Measurements from ENCODE around the gene TMBIM4.
"Not testable (repeated sequence)": the region's sequence is repeated elsewhere in the genome, so short reads cannot be mapped to it uniquely, and the experiment has no call there.

Gene TMBIM4

DNA sequence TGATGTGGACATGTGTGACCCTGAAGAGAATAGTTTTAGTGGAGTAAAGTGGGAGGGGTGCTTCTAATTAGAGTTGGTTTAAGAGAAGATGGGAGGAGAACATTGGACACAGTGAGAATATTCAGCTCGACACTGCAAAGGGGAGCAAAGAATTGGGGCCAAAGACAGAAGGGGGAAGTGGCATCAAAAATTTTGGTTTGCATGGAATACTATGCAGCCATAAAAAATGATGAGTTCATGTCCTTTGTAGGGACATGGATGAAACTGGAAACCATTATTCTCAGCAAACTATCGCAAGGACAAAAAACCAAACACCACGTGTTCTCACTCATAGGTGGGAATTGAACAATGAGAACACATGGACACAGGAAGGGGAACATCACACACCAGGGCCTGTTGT lies 15.0 kb upstream of the TMBIM4 start:
- not testable (repeated sequence) for DNase-seq (ENCODE audit: low read depth in 2 of 2)

DNA sequence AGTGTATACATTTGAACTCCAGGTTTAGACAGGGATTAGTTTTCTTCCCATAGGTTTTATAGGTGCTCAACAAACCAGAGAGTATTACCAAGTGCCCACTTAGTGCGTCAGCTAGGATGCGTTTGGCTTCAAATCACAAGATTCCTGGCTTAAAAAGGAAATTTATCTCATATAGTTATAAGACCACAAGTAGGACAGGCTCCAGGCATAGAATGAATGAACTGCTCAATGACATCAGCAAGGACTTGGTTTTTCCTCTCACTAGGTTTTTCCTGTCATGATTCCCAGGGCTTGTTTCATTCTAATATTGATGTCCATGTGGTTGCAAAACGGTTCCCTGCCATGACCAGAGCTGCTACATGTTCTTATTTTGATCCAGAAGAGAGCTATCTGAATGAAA lies 13.2 kb upstream of the TMBIM4 start:
- no peak for DNase-seq (ENCODE audit: low read depth in 2 of 2)

DNA sequence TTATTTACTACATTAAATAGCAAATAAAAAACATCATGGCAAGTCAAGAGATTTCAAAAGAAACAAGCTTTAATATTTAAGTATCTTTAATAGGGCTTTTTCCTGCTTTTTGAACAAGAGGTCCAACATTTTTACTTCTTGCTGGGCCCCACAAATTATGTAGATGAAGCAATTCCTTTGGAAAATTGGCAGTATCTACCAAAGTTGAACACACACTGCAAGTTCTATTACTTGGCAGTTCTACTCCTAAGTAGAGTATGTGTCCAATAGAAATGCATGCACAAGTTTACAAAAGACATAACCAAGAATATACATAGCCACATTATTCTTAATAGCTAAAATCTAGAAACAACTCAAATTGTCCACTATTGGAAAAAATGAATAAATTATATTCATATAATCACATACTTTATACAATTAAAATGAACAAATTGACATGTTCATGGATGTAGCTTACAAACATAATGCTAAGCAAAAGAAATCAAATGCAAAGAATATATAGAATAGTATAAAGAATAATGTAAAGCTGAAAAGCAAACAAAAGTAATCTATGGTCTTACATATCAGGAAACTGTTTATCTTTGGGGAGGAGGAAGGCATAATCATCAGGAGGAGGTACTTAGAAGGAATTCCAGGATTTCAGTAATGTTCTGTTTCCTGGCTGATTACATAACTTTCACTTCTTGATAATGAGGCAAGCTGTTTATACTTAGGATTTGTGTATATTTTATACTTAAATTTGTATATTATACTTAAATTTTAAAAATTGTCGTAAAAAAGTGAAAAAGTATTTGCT lies 6.5 kb upstream of the TMBIM4 start:
- DNase-seq (ENCODE audit: low read depth in 2 of 2): no peak

DNA sequence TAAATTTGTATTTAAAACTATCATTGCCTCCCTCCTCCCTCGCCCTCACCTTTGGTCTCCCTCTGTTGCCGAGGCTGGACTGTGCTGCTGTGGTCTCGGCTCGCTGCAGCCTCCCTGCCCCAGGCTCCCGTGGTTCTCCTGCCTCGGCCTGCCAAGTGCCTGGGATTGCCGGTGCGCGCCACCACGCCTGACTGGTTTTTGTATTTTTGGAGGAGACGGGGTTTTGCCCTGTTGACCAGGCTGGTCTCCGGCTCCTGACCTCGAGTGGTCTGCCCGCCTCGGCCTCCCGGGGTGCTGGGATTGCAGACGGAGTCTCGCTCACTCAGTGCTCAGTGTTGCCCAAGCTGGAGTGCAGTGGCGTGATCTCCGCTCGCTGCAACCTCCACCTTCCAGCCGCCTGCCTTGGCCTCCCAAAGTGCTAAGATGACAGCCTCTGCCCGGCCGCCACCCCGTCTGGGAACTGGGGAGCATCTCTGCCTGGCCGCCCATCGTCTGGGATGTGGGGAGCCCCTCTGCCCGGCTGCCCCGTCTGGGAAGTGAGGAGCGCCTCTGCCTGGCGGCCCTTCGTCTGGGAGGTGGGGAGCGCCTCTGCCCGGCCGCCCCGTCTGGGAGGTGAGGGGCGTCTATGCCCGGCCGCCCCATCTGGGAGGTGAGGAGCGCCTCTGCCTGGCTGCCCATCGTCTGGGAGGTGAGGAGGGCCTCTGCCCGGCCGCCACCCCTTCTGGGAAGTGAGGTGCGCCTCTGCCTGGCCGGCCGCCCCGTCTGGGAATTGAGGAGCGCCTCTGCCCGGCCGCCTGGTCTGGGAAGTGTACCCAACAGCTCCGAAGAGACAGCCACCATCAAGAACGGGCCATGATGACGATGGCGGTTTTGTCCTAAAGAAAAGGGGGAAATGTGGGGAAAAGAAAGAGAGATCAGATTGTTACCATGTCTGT lies 4.9 kb upstream of the TMBIM4 start:
- DNase-seq (ENCODE audit: low read depth in 2 of 2): not testable (repeated sequence)

DNA sequence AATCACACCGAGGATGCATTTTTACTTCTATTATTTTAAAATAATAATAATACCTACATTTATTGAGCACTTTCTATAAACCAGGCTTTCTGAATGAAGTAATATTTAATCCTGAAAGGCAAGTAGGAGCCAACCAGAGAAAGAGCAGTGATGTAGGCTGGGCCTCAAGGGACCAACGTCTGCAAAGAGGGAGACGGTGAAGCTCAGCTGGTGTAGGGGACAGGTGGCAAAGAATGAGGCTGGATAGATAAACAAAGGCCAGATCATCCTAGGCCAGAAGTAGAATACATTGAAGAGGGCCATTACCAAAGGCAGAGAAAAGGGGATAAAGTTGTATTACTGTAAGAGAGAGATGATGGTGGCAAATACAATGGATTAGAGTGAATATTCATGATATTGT lies 810 bp upstream of the TMBIM4 start:
- no peak for DNase-seq (ENCODE audit: low read depth in 2 of 2)

DNA sequence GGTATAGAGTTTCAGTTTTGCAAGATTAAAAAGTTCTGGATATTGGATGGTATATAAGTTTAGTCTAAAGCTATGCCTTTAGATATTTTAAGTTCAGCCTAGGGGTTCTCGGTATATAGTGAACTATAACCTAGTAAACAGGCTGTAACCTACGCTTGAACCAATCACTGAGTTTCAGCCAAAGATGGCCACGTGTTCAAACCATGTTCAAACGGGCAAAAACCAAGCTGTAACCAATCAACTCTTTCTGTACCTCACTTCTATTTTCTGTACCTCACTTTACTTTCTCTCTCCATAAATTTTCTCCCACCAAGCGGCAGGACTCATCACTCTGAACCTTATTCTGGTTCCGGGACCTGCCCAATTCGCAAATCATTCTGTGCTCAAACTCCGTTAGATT lies 1.4 kb downstream of the TMBIM4 start:
- no peak for DNase-seq (ENCODE audit: low read depth in 2 of 2)

DNA sequence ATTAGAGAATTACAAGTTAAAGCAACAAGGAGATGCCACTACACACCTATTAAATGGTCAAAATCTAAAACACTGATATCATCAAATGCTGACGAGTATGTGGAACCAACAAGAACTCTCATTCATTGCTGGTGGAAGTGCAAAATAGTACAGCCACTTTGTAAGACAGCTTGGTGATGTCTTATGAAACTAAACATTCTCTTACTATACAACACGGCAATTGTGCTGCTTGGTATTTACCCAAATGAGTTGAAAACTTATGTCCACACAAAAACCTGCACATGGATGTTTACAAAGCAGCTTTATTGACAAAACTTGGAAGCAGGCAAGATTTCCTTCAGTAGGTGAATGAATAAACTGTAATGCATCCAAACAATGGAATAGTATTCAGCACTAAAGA lies 3.2 kb downstream of the TMBIM4 start:
- no peak for DNase-seq (ENCODE audit: low read depth in 2 of 2)

DNA sequence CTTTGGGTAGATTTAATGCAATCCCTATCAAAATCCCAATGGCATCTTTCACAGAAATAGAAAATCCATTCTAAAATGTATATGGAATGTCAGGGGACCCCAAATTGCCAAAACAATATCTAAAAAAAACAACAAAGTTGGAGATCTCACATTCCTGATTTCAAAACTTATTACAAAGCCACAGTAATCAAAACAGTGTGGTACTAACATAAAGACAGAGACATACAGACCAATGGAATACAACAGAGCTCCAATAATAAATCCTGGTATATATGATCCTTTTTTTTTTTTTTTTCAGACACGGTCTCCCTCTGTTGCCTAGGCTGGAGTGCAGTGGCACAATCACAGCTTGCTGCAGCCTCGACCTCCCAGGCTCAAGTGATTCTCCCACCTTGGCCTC lies 4.7 kb downstream of the TMBIM4 start:
- no peak for DNase-seq (ENCODE audit: low read depth in 2 of 2)

DNA sequence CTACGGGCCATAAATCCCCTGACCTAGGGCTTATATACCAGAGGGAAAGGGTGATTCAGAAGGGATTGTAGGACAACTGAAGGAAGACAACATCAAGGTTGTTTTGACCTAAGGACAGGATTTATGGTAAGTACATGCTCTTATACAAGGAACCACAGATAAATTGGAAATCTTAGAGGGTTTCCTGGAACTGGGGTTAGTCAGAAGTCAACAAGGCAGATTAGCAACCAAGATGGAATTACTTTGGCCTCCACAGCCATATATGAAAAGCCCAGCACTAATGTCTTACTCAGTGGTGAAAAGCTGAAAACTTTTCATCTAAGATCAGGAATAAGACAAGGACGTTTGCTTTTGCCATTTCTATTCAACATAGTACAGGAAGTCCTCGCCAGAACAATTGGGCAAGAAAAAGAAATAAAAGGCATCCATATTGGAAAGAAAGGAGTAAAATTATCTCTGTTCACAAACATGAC lies 5.4 kb downstream of the TMBIM4 start:
- no peak for DNase-seq (ENCODE audit: low read depth in 2 of 2)

DNA sequence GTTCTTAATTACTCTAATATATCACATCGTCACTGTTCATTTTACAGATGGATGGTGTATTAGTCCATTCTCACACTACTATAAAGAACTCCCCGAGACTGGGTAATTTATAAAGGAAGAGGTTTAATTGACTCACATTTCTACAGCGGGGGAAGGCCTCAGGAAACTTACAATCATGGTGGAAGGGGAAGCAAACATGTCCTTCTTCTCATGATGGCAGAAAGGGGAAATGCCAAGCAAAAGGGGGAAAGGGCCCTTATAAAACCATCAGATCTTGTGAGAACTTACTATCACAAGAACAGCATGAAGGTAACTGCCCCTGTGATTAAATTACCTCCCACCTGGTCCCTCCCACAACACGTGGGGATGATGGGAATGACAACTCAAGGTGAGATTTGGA lies 6.5 kb downstream of the TMBIM4 start:
- DNase-seq (ENCODE audit: low read depth in 2 of 2): no peak

DNA sequence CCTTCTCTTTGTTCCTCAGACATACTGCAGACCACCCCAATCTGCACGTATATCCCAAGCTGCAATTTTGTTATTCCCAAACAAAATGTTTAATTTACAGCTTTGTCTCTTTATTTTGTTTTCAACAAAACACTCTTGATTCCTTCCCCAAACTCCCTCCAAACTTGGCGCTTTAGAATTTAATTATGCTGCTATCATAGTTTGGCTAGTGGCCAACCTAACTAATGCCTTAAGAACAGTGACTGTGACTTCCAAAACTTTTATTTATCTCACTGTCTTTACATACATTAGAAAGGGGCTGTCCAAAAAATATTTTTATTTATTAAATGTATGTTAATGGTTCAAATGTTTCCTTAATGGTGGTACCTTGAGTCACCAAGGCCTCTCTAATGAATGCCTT lies 7.1 kb downstream of the TMBIM4 start:
- no peak for DNase-seq (ENCODE audit: low read depth in 2 of 2)

DNA sequence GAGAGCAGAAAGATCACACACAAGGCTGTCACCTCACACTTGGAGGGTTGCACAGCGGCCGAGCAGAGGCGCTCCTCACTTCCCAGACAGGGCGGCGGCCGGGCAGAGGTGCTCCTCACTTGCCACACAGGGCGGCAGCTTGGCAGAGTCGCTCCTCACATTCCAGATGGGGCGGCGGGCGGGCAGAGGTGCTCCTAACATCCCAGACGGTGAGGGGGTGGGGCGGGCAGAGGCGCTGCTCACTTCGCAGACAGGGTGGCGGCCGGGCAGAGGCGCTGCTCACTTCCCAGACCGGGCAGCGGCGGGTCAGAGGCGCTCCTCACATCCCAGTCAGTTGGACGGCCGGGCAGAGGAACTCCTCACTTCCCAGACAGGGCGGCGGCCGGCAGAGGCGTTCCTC lies 9.1 kb downstream of the TMBIM4 start:
- no peak for DNase-seq (ENCODE audit: low read depth in 2 of 2)

DNA sequence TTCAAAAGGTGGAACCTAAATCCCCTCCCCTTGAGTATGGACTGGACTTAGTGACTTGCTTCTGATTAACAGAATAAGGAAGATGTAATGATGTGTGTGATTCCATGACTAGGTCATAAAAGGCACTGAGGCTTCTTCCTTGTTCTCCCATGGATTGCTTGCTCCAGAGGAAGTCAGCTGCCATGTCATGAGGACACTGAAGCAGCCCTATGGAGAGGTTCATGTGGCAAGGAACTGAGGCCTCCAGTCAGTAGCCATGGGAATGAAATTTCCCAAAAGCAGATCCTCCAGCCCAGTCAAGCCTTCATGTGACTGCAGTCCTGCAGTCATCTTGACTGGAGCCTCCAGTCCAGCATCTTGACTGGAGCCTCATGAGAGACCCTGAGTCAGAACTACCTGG lies 10.7 kb downstream of the TMBIM4 start:
- DNase-seq (ENCODE audit: low read depth in 2 of 2): no peak

DNA sequence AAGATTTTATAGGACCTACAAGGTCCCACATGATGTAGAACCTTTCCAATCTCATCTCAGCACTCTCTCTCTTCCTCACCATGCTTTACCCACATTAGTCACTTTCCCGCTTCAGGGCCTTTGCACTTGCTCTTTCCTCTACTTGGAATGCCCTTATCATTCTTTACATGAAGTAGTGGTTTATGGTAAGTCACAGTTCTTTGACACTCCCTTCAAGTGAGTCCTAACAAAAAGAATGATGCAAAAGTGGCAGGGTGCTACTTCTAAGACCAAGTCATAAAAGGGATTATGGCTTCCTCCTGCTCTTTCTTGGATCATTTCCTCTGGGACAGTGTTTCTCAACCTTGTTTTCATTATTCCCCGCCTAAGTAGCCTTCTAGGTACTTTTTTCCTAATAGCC lies 13.1 kb downstream of the TMBIM4 start:
- DNase-seq (ENCODE audit: low read depth in 2 of 2): no peak

DNA sequence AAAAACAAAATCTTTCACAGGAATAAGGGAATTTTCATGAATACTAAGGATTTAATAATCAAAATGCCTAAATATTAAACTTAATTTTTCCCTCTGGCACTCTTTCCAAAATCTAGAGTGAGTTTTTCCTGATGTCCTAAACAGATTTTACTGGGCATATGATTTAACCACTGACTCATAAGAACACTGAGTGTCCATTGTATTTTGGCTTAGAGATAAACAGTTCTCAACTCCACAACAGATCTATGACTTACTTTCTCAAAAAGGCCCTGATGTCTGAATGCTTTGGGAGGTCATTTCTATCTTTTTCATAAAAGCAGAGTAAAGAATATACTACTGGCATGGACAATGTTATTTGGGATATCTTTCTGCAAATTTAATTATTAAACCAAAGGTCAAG lies 15.0 kb downstream of the TMBIM4 start:
- DNase-seq (ENCODE audit: low read depth in 2 of 2): no peak

DNA sequence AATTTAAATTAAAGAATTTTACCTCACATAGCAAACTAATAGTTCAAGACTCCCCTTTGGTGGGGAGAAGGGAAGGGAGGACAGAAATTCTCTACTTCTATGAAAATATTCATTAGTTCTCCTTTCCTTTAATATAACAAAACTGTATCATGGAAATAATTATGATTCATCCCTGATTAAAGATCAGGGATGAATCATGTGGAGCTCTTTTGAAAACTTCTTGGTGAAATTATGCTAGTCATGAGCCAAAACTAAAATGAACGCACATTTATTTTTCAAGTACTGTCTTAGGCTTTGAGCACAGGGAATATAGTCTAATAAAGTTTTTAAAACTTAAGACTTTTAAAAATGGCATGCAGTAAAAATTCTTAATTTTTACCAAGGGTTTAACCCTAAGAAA lies 17.1 kb downstream of the TMBIM4 start:
- DNase-seq (ENCODE audit: low read depth in 2 of 2): no peak

DNA sequence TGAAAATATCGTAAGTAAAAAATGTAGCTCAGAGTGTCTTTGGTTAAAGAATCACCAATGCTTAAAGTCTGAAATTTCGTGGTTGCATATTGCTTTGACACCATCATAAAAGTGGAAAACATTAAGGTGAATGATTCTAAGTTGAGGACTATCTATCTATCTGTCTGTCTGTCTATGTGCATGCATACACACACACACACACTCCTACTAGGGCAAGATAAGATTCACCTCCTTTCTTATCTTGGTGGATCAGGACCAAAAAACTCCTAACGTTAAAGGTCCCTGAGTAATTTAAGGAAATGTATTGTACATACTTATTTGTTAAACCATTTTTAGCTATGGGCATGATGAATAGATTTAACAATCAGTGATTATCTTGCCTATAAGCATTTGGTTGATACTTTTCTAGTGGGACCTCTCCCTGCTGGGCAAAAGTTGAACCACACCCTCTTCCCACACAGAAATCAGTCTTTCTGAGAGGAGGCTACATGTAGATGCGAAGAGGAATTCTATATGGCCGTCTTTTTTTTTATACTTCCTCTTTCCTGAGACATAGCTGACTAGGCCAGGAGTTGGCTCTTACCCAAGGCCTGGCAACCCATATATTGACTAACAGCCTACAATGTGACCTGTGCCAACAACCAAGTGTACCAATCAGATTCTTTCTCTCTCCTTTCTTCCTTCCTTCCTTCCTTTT lies 19.9 kb downstream of the TMBIM4 start:
- no peak for DNase-seq (ENCODE audit: low read depth in 2 of 2)

DNA sequence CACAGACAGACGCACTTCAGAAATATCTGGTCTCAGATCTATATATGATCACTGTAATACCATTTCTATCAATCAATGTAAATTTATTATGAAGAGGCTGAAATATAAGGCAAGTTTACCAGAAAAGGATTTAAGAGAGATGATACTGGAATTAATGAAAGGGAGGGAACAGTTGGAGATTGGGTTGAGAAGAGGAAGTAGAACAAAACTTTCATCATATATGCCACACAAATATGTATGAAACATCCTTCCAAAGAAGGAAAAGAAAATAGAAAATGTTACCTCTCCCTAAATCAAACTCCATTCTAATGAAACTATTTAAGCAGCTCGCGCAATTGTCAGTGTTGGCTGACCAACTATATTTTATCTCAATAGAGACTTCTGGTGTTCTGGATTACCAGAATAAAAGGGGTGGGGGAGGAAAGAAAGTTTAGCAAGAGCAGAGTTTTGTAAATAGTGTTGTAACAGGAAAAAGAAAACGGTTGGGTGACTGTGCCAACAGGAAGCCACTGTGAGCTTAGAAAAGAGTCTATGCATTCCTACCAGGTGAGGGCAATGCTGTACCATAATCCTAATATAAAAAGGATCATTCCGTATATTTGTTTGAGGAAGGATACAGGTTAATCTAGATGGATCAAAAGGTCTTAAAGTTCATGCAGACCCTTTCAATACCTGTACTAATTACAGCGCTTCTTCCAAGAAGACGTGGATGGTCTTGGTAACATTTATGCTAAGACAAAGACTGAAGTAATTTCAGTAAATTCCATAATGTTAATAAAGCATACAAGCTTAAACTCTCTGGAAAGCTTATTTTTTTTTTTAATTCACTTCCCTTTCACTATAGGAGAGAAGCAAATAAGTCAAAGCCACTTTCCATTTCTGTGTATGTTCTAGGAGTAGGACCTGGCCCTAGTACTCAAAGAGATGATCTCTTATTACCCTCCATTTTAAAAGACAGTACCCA lies 24.7 kb downstream of the TMBIM4 start:
- DNase-seq (ENCODE audit: low read depth in 2 of 2): no peak

DNA sequence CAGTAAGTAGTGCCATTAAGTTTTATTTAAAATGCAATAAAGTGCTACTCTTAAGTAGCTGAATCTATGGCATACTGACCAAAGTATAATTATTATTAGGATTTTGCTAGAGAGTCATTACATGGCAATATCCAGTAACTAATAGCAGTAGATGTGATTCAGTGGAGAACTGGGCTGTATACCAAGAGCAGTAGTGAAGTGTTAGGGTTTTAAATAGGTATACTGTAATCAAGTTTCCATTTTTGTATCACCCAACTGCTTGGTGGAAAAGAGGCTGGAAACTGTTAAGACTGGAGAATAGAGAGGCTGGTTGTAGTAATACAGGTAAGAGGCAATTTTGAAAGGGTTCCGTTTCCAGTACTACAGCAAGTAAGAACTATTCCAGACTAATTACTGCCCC lies 25.9 kb downstream of the TMBIM4 start:
- no peak for DNase-seq (ENCODE audit: low read depth in 2 of 2)

DNA sequence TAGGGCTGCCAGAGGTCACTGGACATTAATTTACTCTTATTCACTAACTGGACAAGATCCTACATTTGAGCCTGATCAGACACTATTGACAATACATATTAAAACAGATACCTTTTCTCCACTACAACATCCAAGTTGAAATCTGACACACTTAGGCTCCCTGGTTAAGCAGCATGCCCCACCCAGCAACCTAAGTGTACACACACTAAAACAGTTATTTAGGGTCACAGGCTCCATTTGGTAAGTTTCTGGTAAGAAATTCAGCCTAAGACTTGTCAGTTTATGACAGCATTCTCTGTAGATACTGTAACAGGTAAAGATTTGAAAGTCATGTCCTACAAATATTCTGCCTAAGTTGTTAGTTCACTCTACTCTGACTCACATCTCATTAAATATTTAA lies 27.0 kb downstream of the TMBIM4 start:
- DNase-seq (ENCODE audit: low read depth in 2 of 2): no peak

DNA sequence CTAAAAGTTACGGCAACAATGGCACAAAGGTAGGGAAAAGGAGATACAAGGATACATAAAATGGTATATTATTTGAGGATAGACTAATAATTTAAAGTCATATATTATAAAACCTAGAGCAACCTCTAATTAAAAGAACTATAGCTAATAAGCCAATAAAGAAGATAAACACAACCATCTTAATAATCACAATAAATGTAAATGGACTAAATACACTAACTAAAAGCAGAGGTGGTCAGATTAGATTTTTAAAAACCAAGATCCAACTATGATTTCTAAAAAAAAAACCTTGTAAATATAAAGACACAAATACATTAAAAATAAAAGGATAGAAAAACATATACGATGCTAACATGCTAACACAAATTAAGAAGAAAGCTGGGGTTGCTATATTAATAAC lies 28.5 kb downstream of the TMBIM4 start:
- DNase-seq (ENCODE audit: low read depth in 2 of 2): no peak

Data from stimulated activated CD4-positive, alpha-beta T cell treated with anti-CD3 and anti-CD28 coated beads, Interleukin-15, amount 100 ng/mL, for 48 hours (primary cell).